GM23338 (cell line): ENCODE results near the gene OGG1. TPM values are rescaled to one million over a fixed set of nuclear protein-coding genes. Genes with fewer than 3 reads are reported as not detected.

Experiments used
- ATAC-seq: fragments of 200-7000 bp; cut with Tn5 transposase; 3 replicates; pipeline ENCODE4 v1.9.1; 2020
- DNase-seq: peaks from one replicate; pipeline ENCODE4 v3.0.0-alpha.2; 2015; ENCODE audit warnings: low spot score
- H2AFZ ChIP-seq: fragments of 200-600 bp; sonication (generic); 2 replicates; pipeline ENCODE4 v1.8.0; 2016; ENCODE audit warnings: antibody characterized with exemption, mild to moderate bottlenecking, moderate library complexity
- H3F3A ChIP-seq: fragments of 200-600 bp; sonication (generic); replicated peaks from 2 replicates; pipeline ENCODE4 v1.8.0; 2017; ENCODE audit warnings: antibody characterized with exemption, mixed run types, low read depth
- H3K27ac ChIP-seq: fragments of 200-600 bp; sonication (generic); 2 replicates; pipeline ENCODE4 v1.6.1; 2016; ENCODE audit warnings: low read depth
- H3K27me3 ChIP-seq: fragments of 200-600 bp; sonication (generic); 2 replicates; pipeline ENCODE4 v1.8.0; 2016; ENCODE audit warnings: mild to moderate bottlenecking, mixed run types, moderate library complexity; ENCODE audit not compliant: insufficient read depth
- H3K36me3 ChIP-seq: fragments of 200-600 bp; sonication (generic); 2 replicates; pipeline ENCODE4 v1.8.0; 2016; ENCODE audit warnings: mild to moderate bottlenecking; ENCODE audit not compliant: insufficient read depth
- H3K4me1 ChIP-seq: fragments of 200-600 bp; sonication (generic); 2 replicates; pipeline ENCODE4 v1.8.0; 2016; ENCODE audit warnings: mild to moderate bottlenecking, moderate library complexity; ENCODE audit not compliant: insufficient read depth
- H3K4me2 ChIP-seq: fragments of 200-600 bp; sonication (generic); 2 replicates; pipeline ENCODE4 v1.7.1; 2017; ENCODE audit warnings: mixed run types
- H3K4me3 ChIP-seq: fragments of 200-600 bp; sonication (generic); 2 replicates; pipeline ENCODE4 v1.6.1; 2016; ENCODE audit warnings: mixed run types
- H3K79me2 ChIP-seq: fragments of 200-600 bp; sonication (generic); replicated peaks from 2 replicates; pipeline ENCODE4 v1.8.0; 2017; ENCODE audit warnings: mild to moderate bottlenecking; ENCODE audit not compliant: insufficient read depth
- H3K9me2 ChIP-seq: fragments of 200-600 bp; sonication (generic); 2 replicates; pipeline ENCODE4 v1.8.0; 2017; ENCODE audit not compliant: insufficient read depth
- H4K20me1 ChIP-seq: fragments of 200-600 bp; sonication (generic); replicated peaks from 2 replicates; pipeline ENCODE4 v1.8.0; 2017; ENCODE audit warnings: mild to moderate bottlenecking; ENCODE audit not compliant: insufficient read depth
- H3K27ac Mint-ChIP-seq: 2 replicates; pipeline ENCODE4 v1.8.0; 2020; ENCODE audit warnings: inconsistent platforms, mild to moderate bottlenecking, moderate library complexity, mixed read lengths
- H3K27me3 Mint-ChIP-seq: 3 replicates; pipeline ENCODE4 v1.8.0; 2022; ENCODE audit warnings: low read depth, mild to moderate bottlenecking, moderate library complexity, mixed read lengths, inconsistent platforms; ENCODE audit not compliant: insufficient read depth, poor library complexity
- H3K36me3 Mint-ChIP-seq: 3 replicates; pipeline ENCODE4 v1.8.0; 2021; ENCODE audit warnings: low read depth, mild to moderate bottlenecking, inconsistent platforms, moderate library complexity, mixed read lengths
- H3K4me1 Mint-ChIP-seq: 3 replicates; pipeline ENCODE4 v1.8.0; 2020; ENCODE audit warnings: mild to moderate bottlenecking, inconsistent platforms, mixed read lengths
- H3K4me3 Mint-ChIP-seq: 3 replicates; pipeline ENCODE4 v1.8.0; 2021; ENCODE audit warnings: moderate library complexity, mild to moderate bottlenecking, inconsistent platforms, mixed read lengths
- H3K9me3 Mint-ChIP-seq: 3 replicates; pipeline ENCODE4 v1.8.0; 2020; ENCODE audit warnings: moderate library complexity, mild to moderate bottlenecking, inconsistent platforms, mixed read lengths
- CREB1 ChIP-seq: fragments of 250-450 bp; sonication (Bioruptor Pico); IDR thresholded peaks from 2 replicates; pipeline ENCODE4 v1.5.0; 2020; ENCODE audit warnings: low read depth, mild to moderate bottlenecking, moderate library complexity
- CTCF ChIP-seq, 2 experiments: fragments of 200-600 bp in 1 of 2; sonication (generic) in 1 of 2; conservative IDR thresholded peaks; 2 replicates each; pipeline versions ENCODE4 v1.5.1 to v1.6.1; 2016 to 2017; ENCODE audit warnings: antibody characterized with exemption in 2 of 2, low read depth in 2 of 2, mild to moderate bottlenecking in 2 of 2, moderate library complexity in 1 of 2
- ETS1 ChIP-seq: IDR thresholded peaks from 2 replicates; pipeline ENCODE4 v1.6.1; 2016; ENCODE audit warnings: antibody characterized with exemption
- EZH2 ChIP-seq: fragments of 200-600 bp; sonication (generic); IDR thresholded peaks from one replicate; pipeline ENCODE4 v1.8.0; 2017; ENCODE audit warnings: antibody characterized with exemption, mild to moderate bottlenecking, low read depth; ENCODE audit not compliant: unreplicated experiment
- EZH2phosphoT487 ChIP-seq: fragments of 200-600 bp; sonication (generic); IDR thresholded peaks from one replicate; pipeline ENCODE4 v1.8.1; 2018; ENCODE audit warnings: antibody characterized with exemption; ENCODE audit not compliant: unreplicated experiment
- JUNB ChIP-seq: IDR thresholded peaks from one replicate; pipeline ENCODE4 v1.6.1; 2016; ENCODE audit warnings: antibody characterized with exemption; ENCODE audit not compliant: unreplicated experiment
- NANOG ChIP-seq: IDR thresholded peaks from 2 replicates; pipeline ENCODE4 v1.6.1; 2016; ENCODE audit warnings: antibody characterized with exemption, borderline replicate concordance
- POLR2AphosphoS5 ChIP-seq: IDR thresholded peaks from 2 replicates; pipeline ENCODE4 v1.6.1; 2016; ENCODE audit warnings: antibody characterized with exemption, low read depth
- REST ChIP-seq: IDR thresholded peaks from one replicate; pipeline ENCODE4 v1.6.1; 2018; ENCODE audit warnings: antibody characterized with exemption; ENCODE audit not compliant: unreplicated experiment
- STAT1 ChIP-seq: IDR thresholded peaks from one replicate; pipeline ENCODE4 v1.6.1; 2016; ENCODE audit warnings: antibody characterized with exemption; ENCODE audit not compliant: unreplicated experiment
- ZNF114 ChIP-seq: fragments of 250-450 bp; sonication (Bioruptor Pico); IDR thresholded peaks from 2 replicates; pipeline ENCODE4 v1.5.0; 2020; ENCODE audit warnings: mild to moderate bottlenecking, moderate library complexity
- ZNF331 ChIP-seq: fragments of 250-450 bp; sonication (Bioruptor Pico); IDR thresholded peaks from 2 replicates; pipeline ENCODE4 v1.5.0; 2020; ENCODE audit warnings: low read depth, mild to moderate bottlenecking, moderate library complexity
- ZNF462 ChIP-seq: fragments of 250-450 bp; sonication (Bioruptor Pico); IDR thresholded peaks from 2 replicates; pipeline ENCODE4 v1.5.0; 2020; ENCODE audit warnings: mild to moderate bottlenecking, moderate library complexity
- polyA plus RNA-seq: library from polyadenylated mRNA; unstranded; fragments of >200 nt; fragmentation: Nextera tagmentation; extraction: Ambion mirVana; gene quantifications from 2 replicates; pipeline ENCODE4 v1.2.1, GENCODE V29; 2016
- total RNA-seq: library from RNA; depleted of rRNA; stranded (reverse); fragments of >200 nt; shearing (Covaris generic); gene quantifications from 2 replicates; pipeline ENCODE4 v1.2.3, GENCODE V29; 2014

OGG1 gene
- total and polyA plus RNA-seq, 2 experiments from 2014 or later, result 20.6 to 27.6 TPM

DNA sequence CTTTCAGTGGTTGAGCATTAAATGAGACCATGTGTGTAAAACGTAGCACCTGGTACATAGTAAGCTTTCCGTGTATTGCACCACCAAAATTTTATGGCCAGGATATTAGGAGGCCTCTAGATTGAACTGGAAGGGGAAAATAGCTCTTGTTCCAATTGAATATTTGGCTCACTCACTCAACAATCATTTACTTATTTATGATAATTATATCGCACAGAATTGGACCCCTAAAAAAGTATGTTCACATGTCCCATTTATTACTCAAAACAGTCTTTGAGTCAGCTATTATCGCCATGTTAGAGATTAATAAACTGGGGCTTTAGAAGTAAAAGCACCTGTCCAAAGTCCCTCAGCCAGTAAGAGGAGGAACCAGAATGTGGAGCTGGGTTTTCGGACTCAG is 55.2 kb downstream of the OGG1 start:
- DNase-seq (no peak), ATAC-seq (no peak)
- H3K9me3 Mint-ChIP-seq, result no peaks in the 10 kb centered on the region
- Histone ChIP-seq H3K27ac (no peak overlapping the region), H3K79me2 (no peaks in the 10 kb centered on the region), H3K9me2 (no peaks in the 10 kb centered on the region), H3K4me3 (no peak overlapping the region), H3K36me3 (peaks cover 48% of the 10 kb centered on the region), H3F3A (peaks cover 28% of the 10 kb centered on the region), H2AFZ (no peak overlapping the region), H4K20me1 (peaks cover 28% of the 10 kb centered on the region), H3K4me1 (0 out of 2 replicates have a peak, but pooled peaks cover 7% of the 10 kb centered on the region), H3K27me3 (no peaks in the 10 kb centered on the region), H3K4me2 (no peak overlapping the region)
- no peak overlapping the region for H3K27ac Mint-ChIP-seq
- no peak for TF ChIP-seq EZH2
- no peak for TF ChIP-seq ETS1
- no peak for TF ChIP-seq STAT1
- no peak for TF ChIP-seq ZNF462 (CRISPR knock-in tag)
- no peak for TF ChIP-seq POLR2AphosphoS5
- TF ChIP-seq NANOG, result no peak
- TF ChIP-seq CTCF (conservative IDR thresholded peaks at IDR 0.05; ENCODE audit: low read depth in 2 of 2), result no peak
- TF ChIP-seq CREB1 (CRISPR knock-in tag), result no peak
- no peak for TF ChIP-seq EZH2phosphoT487
- TF ChIP-seq ZNF114 (CRISPR knock-in tag), result no peak
- no peak for TF ChIP-seq JUNB
- TF ChIP-seq ZNF331 (CRISPR knock-in tag), result no peak
- TF ChIP-seq REST, result no peak
- H3K4me1 Mint-ChIP-seq, result peaks cover 12% of the 10 kb centered on the region
- peaks cover 5% of the 10 kb centered on the region for H3K27me3 Mint-ChIP-seq
- H3K36me3 Mint-ChIP-seq, result peaks cover 70% of the 10 kb centered on the region
- no peak overlapping the region for H3K4me3 Mint-ChIP-seq
